HG03457 (cell line): ENCODE measurements around the gene KATNAL1.

Source experiments
- ATAC-seq: cut with Tn5 transposase; IDR thresholded peaks from one replicate; pipeline ENCODE4 v1.9.1; 2021; ENCODE audit warnings: moderate number of reproducible peaks; ENCODE audit not compliant: unreplicated experiment

KATNAL1 gene

GRCh38 chr13:30333616-30334015 lies 26.3 kb upstream of the KATNAL1 start:
- ATAC-seq = no peak

- ATAC-seq = no peak
Observed at GRCh38 chr13:30332456-30333143, 25.2 kb upstream of the KATNAL1 start.

- ATAC-seq = no peak
Observed at GRCh38 chr13:30331331-30331771, 24.0 kb upstream of the KATNAL1 start.

DNA sequence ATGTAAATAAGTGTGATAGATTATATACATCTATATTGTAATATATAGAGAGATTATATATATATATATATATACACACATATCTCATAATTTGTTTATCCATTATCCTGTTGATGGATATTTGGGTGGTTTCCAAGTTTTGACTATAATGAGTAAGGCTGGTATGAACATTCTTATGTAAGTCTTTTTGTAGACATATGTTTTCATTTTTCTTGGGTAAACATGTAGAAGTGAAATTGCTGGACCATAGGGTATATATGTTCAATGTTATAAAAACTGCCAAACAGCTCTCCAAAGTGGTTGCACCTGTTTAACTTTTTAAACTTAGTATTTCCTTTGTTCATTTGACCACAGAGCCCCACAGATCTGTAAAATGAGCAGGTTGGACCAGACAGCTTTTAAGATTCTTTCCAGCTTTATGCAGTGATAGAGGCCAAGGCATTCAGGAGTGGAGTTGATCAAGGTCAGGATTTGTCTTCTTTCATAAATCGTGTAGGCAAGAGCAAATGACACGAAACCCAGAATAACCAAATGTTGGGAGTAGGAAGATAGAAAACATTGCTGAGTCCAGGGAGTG lies 21.7 kb upstream of the KATNAL1 start:
- ATAC-seq = no peak

- no peak for ATAC-seq
Observed at GRCh38 chr13:30325668-30326067, 18.3 kb upstream of the KATNAL1 start.

DNA sequence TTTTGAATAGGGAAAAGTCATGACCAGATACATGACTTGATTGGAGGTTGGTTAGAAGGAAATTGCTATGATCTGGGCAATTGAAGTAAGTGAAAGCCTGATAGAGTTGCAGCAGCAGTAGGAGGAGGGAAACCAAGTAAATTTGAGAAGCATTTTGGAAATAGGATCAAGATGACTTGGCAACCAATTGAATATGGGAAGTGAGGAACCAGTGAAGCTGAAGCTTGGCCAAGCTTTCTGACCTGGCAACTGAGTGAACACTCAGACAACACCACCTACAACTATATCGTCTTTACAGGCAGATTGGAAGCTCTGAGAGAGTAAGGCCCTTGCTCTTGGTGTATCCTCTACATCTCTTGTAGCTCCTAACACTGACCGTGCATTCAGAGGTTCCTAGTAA lies 16.2 kb upstream of the KATNAL1 start:
- no peak for ATAC-seq

DNA sequence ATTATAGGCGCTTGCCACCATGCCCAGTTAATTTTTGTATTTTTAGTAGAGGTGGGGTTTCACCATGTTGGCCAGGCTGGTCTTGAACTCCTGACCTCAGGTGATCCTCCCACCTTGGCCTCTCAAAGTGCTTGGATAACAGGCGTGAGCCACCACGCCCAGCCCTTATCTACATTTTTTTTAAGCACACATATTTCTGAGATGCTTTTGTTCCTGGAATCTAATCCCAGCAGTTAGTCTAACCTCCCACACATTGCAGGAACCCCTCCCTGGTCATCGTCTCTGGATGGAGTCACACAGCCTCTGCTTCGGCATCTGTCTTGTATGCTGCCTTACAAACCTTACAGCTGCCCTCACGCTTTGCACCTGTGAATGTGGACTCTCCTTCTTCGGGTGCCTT lies 15.1 kb upstream of the KATNAL1 start:
- ATAC-seq = no peak

DNA sequence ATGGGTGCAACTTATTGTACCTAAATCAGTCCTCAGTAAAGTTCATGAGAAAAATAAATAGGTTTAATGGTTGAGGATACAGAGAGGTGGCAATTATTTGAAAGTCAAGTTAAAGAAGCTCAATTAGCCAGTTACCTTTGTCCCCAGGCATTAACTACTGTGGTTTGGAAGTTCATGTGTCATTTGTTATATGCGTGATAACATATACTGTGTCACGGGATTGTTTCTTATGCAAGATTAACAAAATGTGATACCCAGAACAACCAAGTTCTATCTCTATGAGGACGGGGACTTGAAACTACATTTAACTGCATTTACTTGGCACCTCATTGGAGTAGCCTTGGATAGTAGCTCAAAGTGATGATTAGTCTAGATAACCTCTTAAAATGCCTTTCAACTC lies 13.9 kb upstream of the KATNAL1 start:
- no peak for ATAC-seq

DNA sequence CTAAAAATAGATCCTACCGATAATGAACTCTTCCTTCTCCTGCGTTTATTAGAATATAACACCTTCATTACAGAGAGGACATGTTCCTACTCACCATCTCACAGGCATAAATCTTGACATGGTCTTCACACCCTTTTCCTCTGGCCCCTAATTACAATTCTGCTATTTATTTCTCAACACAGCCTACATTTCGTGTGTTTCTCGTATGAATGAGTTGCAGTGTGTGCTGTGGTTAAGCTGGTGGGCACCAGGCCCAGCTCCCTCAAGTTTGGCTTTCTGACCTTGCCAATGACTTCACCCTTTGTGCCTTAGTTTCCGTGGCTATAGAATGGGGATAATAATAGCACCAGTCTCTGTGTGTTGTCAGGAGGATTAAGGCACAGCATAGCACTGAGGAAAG lies 12.3 kb upstream of the KATNAL1 start:
- no peak for ATAC-seq

DNA sequence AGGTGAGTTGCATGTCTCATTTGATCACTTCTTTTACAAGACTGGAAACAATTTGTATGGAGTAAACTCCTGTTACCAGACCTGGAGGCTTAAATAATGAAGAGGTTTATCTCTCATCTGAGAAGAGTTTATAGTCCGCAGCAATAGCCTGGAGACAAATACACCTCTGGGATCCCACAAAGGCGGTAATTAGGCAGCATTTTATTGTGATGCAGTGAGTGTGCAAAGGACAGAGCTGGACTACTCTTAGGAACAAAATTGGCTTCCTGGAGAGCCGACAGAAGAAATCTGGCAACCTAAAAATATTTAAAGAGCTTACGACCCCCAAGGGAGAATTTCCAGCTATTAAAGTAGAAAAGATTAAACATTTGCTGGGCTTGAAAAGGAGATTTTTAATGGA lies 11.8 kb upstream of the KATNAL1 start:
- ATAC-seq = no peak

DNA sequence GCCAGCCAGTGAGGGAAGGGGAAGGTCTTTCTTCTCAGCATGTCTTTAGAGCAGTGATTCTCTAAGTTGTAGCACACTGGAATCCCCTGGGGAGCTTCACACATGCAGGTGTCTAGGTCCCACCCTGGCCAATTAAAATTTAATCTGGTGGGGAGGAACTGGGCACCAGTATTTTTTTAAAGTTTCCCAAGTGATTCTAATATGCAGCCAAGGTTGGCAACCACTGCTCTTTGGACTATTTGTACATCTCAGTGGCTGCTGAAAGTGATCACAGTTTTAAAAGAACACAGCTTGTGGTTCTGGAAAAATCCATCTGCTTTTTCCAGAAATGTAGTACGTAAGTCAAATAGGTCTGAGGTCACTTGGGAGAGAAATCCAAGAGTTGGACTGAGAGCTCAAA lies 10.7 kb upstream of the KATNAL1 start:
- no peak for ATAC-seq

GRCh38 chr13:30314562-30314961 lies 7.2 kb upstream of the KATNAL1 start:
- no peak for ATAC-seq

GRCh38 chr13:30314069-30314468 lies 6.7 kb upstream of the KATNAL1 start:
- ATAC-seq = no peak

DNA sequence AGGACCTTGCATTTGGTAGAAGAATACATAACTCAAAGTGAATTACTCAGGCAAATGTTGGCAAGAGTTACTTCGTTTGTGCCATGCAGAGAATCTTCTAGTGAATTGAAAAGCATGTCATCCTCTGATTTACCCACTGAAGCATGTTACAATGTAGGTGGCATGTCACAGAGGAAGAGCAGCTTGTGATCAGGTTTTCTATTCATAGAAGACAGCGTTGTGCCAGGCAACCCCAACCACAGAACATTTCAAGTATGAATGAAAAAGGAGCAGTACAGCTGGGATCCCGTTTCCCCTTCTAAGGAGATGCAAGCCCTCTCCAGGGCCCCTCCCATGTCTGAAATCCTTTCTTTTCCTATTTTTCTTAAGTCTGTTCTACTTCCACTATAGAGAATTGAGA lies 6.0 kb upstream of the KATNAL1 start:
- ATAC-seq = no peak

GRCh38 chr13:30312904-30313303 lies 5.6 kb upstream of the KATNAL1 start:
- ATAC-seq = no peak

DNA sequence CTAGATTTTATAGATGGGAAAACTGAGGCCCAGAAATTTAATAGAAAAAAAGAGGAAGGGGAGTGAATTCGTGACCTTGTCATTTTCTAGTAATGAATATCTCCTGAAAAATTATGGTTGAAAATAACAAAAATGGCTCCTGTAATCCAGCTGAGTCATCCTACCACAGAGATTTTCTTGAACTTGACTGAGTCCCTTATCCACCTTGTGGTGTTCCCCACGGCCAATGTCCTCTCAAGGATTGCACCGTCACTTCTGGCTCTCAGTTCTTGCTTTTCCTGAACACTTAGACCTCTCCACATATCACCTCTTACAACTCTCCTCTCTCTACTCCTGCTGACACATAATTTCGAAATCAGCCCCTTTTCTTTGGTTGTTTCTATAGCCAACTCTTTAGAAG lies 1.2 kb upstream of the KATNAL1 start:
- ATAC-seq = no peak

- ATAC-seq = no peak
Observed at GRCh38 chr13:30307971-30308290, 580 bp upstream of the KATNAL1 start.

DNA sequence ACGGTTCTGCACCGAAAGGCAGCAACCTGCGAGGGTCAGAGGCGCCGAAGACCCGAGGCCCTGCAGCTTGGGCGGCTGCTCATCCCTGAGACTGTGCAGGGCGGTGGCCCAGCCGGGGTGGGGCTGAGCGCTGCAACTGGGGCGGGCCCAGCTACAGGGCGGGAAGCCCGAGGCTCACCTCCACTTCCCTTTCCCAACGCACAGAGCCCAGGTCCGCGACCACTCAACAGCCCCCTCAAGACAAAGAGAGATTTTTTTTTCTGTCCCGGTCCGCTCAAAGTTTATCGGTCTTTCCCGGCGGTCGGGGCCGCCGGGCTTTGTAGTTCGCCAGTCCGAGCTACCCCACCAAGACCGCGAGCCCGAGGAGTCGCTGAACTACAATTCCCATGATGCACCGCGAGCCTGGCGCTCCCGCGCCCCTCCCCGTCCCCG lies 573 bp downstream of the KATNAL1 start:
- ATAC-seq = peak; percentile 76

- ATAC-seq = no peak
Observed at GRCh38 chr13:30305456-30305970, 1.8 kb downstream of the KATNAL1 start.

GRCh38 chr13:30303269-30303668 lies 4.1 kb downstream of the KATNAL1 start:
- no peak for ATAC-seq

GRCh38 chr13:30301827-30302226 lies 5.5 kb downstream of the KATNAL1 start:
- ATAC-seq = no peak

DNA sequence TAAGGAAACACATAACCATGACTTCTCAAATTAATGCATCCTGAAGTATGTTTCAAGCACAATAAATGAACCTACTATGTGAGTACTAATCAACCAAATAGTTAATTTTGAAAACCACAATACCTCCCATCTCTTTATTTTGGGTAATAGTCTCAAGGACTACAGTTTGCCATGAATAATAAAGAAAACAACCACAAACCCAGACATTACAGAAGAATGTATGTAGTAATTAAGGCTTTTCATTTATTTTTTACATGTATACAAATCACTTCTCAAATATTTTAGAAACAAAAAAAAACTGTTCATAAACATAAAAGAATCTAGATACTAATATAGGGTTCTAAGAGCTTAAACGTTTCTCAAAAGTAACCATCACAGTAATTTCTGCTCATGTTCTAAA lies 6.8 kb downstream of the KATNAL1 start:
- no peak for ATAC-seq

- no peak for ATAC-seq
Observed at GRCh38 chr13:30299786-30300185, 7.6 kb downstream of the KATNAL1 start.
